Mammary epithelial cell (primary cell): ENCODE results near the gene FMNL2.

Source experiments
- CTCF ChIP-seq, 2 donors: IDR thresholded peaks in 1 of 2; conservative IDR thresholded peaks in 1 of 2; 2 replicates each; pipeline ENCODE4 v1.5.1; 2011 to 2012; ENCODE audit warnings: inconsistent platforms in 2 of 2, low read length in 2 of 2, mild to moderate bottlenecking in 2 of 2, control low read depth in 1 of 2, low read depth in 1 of 2; ENCODE audit not compliant: insufficient read depth in 1 of 2; ENCODE audit errors: extremely low read depth in 1 of 2
- EZH2 ChIP-seq: IDR thresholded peaks from 2 replicates; pipeline ENCODE4 v1.6.1; 2012; ENCODE audit warnings: low read length, inconsistent platforms, borderline replicate concordance

- no peak for TF ChIP-seq CTCF (conservative IDR thresholded peaks at IDR 0.05 in 1 of 2, IDR thresholded peaks at IDR 0.05 in 1 of 2; ENCODE audit: extremely low read depth in 1 of 2, insufficient read depth in 1 of 2, low read depth in 1 of 2, low read length in 2 of 2)
- TF ChIP-seq EZH2 = no peak
These were observed 249.3 kb downstream of the FMNL2 start for GRCh38 chr2:152584301-152584700.
